HEK293 (cell line): ENCODE measurements around the gene FUT3.

Source experiments
- FEZF1 ChIP-seq: fragments of 450-650 bp; formaldehyde crosslinking; IDR thresholded peaks from 2 replicates; pipeline ENCODE4 v1.5.1; 2016; ENCODE audit warnings: missing biosample characterization, missing genetic modification characterization
- GLIS1 ChIP-seq: fragments of 450-650 bp; formaldehyde crosslinking; IDR thresholded peaks from 2 replicates; pipeline ENCODE4 v1.5.1; 2016; ENCODE audit warnings: missing biosample characterization, missing genetic modification characterization
- KLF7 ChIP-seq: fragments of 450-650 bp; formaldehyde crosslinking; IDR thresholded peaks from 2 replicates; pipeline ENCODE4 v1.5.1; 2016; ENCODE audit warnings: missing biosample characterization, missing genetic modification characterization, borderline replicate concordance
- MEIS1 ChIP-seq: sonication (generic); formaldehyde crosslinking; IDR thresholded peaks from 2 replicates; pipeline ENCODE4 v1.8.1; 2022; ENCODE audit warnings: missing genetic modification reagents, mild to moderate bottlenecking, borderline replicate concordance
- OVOL3 ChIP-seq: fragments of 450-650 bp; formaldehyde crosslinking; IDR thresholded peaks from 2 replicates; pipeline ENCODE4 v1.5.1; 2016; ENCODE audit warnings: missing biosample characterization, missing genetic modification characterization
- SP3 ChIP-seq: fragments of 450-650 bp; formaldehyde crosslinking; IDR thresholded peaks from 2 replicates; pipeline ENCODE4 v1.5.1; 2016; ENCODE audit warnings: missing biosample characterization, missing genetic modification characterization
- WT1 ChIP-seq: fragments of 450-650 bp; formaldehyde crosslinking; IDR thresholded peaks from 2 replicates; pipeline ENCODE4 v1.5.1; 2016; ENCODE audit warnings: missing biosample characterization, missing genetic modification characterization
- ZBTB7A ChIP-seq: fragments of 450-650 bp; formaldehyde crosslinking; IDR thresholded peaks from 2 replicates; pipeline ENCODE4 v1.5.1; 2016; ENCODE audit warnings: low read depth, missing biosample characterization, missing genetic modification characterization
- ZEB2 ChIP-seq: fragments of 450-650 bp; formaldehyde crosslinking; IDR thresholded peaks from 2 replicates; pipeline ENCODE4 v1.5.1; 2016; ENCODE audit warnings: missing biosample characterization, missing genetic modification characterization
- ZFP41 ChIP-seq: fragments of 450-650 bp; formaldehyde crosslinking; IDR thresholded peaks from 2 replicates; pipeline ENCODE4 v1.5.1; 2016; ENCODE audit warnings: missing biosample characterization, missing genetic modification characterization, borderline replicate concordance
- ZNF146 ChIP-seq: fragments of 450-650 bp; formaldehyde crosslinking; IDR thresholded peaks from 2 replicates; pipeline ENCODE4 v1.5.1; 2016; ENCODE audit warnings: missing biosample characterization, missing genetic modification characterization
- ZNF169 ChIP-seq: fragments of 450-650 bp; formaldehyde crosslinking; IDR thresholded peaks from 2 replicates; pipeline ENCODE4 v1.5.1; 2016; ENCODE audit warnings: missing biosample characterization, missing genetic modification characterization
- ZNF544 ChIP-seq: fragments of 450-650 bp; formaldehyde crosslinking; IDR thresholded peaks from 2 replicates; pipeline ENCODE4 v1.5.0; 2017; ENCODE audit warnings: missing biosample characterization, missing genetic modification characterization
- ZNF561 ChIP-seq: fragments of 450-650 bp; IDR thresholded peaks from 2 replicates; pipeline ENCODE4 v1.5.1; 2018; ENCODE audit warnings: missing biosample characterization, missing genetic modification characterization, borderline replicate concordance
- ZNF571 ChIP-seq: fragments of 450-650 bp; formaldehyde crosslinking; IDR thresholded peaks from 2 replicates; pipeline ENCODE4 v1.5.0; 2017; ENCODE audit warnings: missing biosample characterization, missing genetic modification characterization
- ZNF610 ChIP-seq: fragments of 450-650 bp; formaldehyde crosslinking; IDR thresholded peaks from 2 replicates; pipeline ENCODE4 v1.5.1; 2016; ENCODE audit warnings: missing biosample characterization, missing genetic modification characterization, borderline replicate concordance
- TF ChIP-seq, protein P1 (sequence below): fragments of 450-650 bp; formaldehyde crosslinking; IDR thresholded peaks from 2 replicates; pipeline ENCODE4 v1.5.1; 2016; ENCODE audit warnings: missing biosample characterization, missing genetic modification characterization
- TF ChIP-seq, protein P2 (sequence below): fragments of 450-650 bp; formaldehyde crosslinking; IDR thresholded peaks from 2 replicates; pipeline ENCODE4 v1.5.1; 2016; ENCODE audit warnings: missing biosample characterization, missing genetic modification characterization
- TF ChIP-seq, protein P3 (sequence below): fragments of 450-650 bp; formaldehyde crosslinking; IDR thresholded peaks from 2 replicates; pipeline ENCODE4 v1.5.1; 2016; ENCODE audit warnings: missing biosample characterization, missing genetic modification characterization, low read depth
- TF ChIP-seq, protein P4 (sequence below): fragments of 450-650 bp; formaldehyde crosslinking; conservative IDR thresholded peaks from 2 replicates; pipeline ENCODE4 v1.5.1; 2016; ENCODE audit warnings: low read depth, missing biosample characterization, missing genetic modification characterization
- TF ChIP-seq, protein P5 (sequence below): fragments of 450-650 bp; formaldehyde crosslinking; IDR thresholded peaks from 2 replicates; pipeline ENCODE4 v1.5.1; 2016; ENCODE audit warnings: missing biosample characterization, missing genetic modification characterization

FUT3 gene

DNA sequence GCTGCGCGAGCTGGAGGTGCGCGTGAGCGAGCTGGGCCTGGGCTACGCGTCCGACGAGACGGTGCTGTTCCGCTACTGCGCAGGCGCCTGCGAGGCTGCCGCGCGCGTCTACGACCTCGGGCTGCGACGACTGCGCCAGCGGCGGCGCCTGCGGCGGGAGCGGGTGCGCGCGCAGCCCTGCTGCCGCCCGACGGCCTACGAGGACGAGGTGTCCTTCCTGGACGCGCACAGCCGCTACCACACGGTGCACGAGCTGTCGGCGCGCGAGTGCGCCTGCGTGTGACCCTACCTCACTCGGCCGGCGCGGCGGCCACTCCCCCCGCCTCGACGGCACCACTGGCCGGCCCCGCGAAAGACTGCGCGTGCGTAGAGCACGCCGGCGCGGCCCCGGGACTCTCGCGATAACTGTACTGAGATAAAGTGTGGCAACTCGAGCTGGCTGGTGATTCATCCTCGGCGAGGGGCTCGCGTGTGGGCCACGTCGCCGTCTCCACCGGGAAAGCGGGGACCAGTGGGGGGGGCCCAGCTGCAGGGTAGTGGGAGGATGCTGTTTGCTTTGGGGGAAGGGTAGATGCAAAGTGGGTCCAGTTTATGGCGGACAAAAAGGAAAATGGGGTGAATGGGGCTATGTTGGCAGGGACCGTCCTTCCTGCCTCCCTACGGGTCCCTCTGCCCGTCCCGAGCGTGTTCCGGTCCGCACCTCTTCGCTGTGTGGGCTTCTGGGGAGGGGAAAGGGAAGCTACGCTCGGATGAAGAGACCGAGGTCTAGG is 23.2 kb downstream of the FUT3 start (continued):
- TF ChIP-seq KLF7: no peak
- no peak for TF ChIP-seq ZNF544 (tag by site-specific recombination)
- TF ChIP-seq, protein P1, sequence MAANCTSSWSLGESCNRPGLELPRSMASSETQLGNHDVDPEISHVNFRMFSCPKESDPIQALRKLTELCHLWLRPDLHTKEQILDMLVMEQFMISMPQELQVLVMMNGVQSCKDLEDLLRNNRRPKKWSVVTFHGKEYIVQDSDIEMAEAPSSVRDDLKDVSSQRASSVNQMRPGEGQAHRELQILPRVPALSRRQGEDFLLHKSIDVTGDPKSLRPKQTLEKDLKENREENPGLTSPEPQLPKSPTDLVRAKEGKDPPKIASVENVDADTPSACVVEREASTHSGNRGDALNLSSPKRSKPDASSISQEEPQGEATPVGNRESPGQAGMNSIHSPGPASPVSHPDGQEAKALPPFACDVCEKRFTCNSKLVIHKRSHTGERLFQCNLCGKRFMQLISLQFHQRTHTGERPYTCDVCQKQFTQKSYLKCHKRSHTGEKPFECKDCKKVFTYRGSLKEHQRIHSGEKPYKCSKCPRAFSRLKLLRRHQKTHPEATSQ (tag by site-specific recombination): 0 out of 2 replicates have a peak, but pooled peaks have one; percentile 52
- peak; percentile 36; the same call in 1 of the 2 replicates for TF ChIP-seq SP3
- TF ChIP-seq ZBTB7A: peak; percentile 84
- TF ChIP-seq MEIS1 (CRISPR knock-in tag): no peak
- TF ChIP-seq ZNF561: peak; percentile 75; the same call in 1 of the 2 replicates
- peak; percentile 64; the same call in 1 of the 2 replicates for TF ChIP-seq ZNF610 (tag by site-specific recombination)
- peak; percentile 96 for TF ChIP-seq ZEB2
- TF ChIP-seq, protein P2, sequence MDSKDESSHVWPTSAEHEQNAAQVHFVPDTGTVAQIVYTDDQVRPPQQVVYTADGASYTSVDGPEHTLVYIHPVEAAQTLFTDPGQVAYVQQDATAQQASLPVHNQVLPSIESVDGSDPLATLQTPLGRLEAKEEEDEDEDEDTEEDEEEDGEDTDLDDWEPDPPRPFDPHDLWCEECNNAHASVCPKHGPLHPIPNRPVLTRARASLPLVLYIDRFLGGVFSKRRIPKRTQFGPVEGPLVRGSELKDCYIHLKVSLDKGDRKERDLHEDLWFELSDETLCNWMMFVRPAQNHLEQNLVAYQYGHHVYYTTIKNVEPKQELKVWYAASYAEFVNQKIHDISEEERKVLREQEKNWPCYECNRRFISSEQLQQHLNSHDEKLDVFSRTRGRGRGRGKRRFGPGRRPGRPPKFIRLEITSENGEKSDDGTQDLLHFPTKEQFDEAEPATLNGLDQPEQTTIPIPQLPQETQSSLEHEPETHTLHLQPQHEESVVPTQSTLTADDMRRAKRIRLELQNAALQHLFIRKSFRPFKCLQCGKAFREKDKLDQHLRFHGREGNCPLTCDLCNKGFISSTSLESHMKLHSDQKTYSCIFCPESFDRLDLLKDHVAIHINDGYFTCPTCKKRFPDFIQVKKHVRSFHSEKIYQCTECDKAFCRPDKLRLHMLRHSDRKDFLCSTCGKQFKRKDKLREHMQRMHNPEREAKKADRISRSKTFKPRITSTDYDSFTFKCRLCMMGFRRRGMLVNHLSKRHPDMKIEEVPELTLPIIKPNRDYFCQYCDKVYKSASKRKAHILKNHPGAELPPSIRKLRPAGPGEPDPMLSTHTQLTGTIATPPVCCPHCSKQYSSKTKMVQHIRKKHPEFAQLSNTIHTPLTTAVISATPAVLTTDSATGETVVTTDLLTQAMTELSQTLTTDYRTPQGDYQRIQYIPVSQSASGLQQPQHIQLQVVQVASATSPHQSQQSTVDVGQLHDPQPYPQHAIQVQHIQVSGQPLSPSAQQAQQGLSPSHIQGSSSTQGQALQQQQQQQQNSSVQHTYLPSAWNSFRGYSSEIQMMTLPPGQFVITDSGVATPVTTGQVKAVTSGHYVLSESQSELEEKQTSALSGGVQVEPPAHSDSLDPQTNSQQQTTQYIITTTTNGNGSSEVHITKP (tag by site-specific recombination): peak; percentile 58
- TF ChIP-seq, protein P3, sequence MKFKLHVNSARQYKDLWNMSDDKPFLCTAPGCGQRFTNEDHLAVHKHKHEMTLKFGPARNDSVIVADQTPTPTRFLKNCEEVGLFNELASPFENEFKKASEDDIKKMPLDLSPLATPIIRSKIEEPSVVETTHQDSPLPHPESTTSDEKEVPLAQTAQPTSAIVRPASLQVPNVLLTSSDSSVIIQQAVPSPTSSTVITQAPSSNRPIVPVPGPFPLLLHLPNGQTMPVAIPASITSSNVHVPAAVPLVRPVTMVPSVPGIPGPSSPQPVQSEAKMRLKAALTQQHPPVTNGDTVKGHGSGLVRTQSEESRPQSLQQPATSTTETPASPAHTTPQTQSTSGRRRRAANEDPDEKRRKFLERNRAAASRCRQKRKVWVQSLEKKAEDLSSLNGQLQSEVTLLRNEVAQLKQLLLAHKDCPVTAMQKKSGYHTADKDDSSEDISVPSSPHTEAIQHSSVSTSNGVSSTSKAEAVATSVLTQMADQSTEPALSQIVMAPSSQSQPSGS: peak; percentile 20; the same call in 1 of the 2 replicates
- 0 out of 2 replicates have a peak, but pooled peaks have one; percentile 65 for TF ChIP-seq ZNF169 (tag by site-specific recombination)
- no peak for TF ChIP-seq FEZF1
- TF ChIP-seq GLIS1 (tag by site-specific recombination): peak; percentile 87
- TF ChIP-seq, protein P4, sequence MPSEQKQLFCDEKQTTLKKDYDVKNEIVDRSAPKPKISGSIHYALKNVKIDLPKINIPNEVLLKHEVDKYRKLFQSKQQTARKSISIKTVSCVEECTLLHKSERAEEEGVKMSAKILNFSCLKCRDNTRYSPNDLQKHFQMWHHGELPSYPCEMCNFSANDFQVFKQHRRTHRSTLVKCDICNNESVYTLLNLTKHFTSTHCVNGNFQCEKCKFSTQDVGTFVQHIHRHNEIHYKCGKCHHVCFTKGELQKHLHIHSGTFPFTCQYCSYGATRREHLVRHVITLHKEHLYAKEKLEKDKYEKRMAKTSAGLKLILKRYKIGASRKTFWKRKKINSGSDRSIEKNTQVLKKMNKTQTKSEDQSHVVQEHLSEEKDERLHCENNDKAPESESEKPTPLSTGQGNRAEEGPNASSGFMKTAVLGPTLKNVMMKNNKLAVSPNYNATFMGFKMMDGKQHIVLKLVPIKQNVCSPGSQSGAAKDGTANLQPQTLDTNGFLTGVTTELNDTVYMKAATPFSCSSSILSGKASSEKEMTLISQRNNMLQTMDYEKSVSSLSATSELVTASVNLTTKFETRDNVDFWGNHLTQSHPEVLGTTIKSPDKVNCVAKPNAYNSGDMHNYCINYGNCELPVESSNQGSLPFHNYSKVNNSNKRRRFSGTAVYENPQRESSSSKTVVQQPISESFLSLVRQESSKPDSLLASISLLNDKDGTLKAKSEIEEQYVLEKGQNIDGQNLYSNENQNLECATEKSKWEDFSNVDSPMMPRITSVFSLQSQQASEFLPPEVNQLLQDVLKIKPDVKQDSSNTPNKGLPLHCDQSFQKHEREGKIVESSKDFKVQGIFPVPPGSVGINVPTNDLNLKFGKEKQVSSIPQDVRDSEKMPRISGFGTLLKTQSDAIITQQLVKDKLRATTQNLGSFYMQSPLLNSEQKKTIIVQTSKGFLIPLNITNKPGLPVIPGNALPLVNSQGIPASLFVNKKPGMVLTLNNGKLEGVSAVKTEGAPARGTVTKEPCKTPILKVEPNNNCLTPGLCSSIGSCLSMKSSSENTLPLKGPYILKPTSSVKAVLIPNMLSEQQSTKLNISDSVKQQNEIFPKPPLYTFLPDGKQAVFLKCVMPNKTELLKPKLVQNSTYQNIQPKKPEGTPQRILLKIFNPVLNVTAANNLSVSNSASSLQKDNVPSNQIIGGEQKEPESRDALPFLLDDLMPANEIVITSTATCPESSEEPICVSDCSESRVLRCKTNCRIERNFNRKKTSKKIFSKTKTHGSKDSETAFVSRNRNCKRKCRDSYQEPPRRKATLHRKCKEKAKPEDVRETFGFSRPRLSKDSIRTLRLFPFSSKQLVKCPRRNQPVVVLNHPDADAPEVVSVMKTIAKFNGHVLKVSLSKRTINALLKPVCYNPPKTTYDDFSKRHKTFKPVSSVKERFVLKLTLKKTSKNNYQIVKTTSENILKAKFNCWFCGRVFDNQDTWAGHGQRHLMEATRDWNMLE (tag by site-specific recombination): no peak
- TF ChIP-seq, protein P5, sequence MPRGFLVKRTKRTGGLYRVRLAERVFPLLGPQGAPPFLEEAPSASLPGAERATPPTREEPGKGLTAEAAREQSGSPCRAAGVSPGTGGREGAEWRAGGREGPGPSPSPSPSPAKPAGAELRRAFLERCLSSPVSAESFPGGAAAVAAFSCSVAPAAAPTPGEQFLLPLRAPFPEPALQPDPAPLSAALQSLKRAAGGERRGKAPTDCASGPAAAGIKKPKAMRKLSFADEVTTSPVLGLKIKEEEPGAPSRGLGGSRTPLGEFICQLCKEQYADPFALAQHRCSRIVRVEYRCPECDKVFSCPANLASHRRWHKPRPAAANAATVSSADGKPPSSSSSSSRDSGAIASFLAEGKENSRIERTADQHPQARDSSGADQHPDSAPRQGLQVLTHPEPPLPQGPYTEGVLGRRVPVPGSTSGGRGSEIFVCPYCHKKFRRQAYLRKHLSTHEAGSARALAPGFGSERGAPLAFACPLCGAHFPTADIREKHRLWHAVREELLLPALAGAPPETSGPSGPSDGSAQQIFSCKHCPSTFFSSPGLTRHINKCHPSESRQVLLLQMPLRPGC (tag by site-specific recombination): peak; percentile 40; the same call in 1 of the 2 replicates
- no peak for TF ChIP-seq ZNF571
- 0 out of 2 replicates have a peak, but pooled peaks have one; percentile 13 for TF ChIP-seq ZNF146
- no peak for TF ChIP-seq OVOL3
- TF ChIP-seq ZFP41 (tag by site-specific recombination): no peak
- TF ChIP-seq WT1 (tag by site-specific recombination): peak; percentile 61
- TF ChIP-seq, all 188 proteins: peak for 70
